HEK293 (cell line): ENCODE measurements around the gene UNK.

ENCODE experiments used
- AEBP2 ChIP-seq: fragments of 450-650 bp; formaldehyde crosslinking; IDR thresholded peaks from 2 replicates; pipeline ENCODE4 v1.5.1; 2016; ENCODE audit warnings: missing biosample characterization, missing genetic modification characterization, borderline replicate concordance
- FEZF1 ChIP-seq: fragments of 450-650 bp; formaldehyde crosslinking; IDR thresholded peaks from 2 replicates; pipeline ENCODE4 v1.5.1; 2016; ENCODE audit warnings: missing biosample characterization, missing genetic modification characterization
- GFI1B ChIP-seq: fragments of 450-650 bp; formaldehyde crosslinking; IDR thresholded peaks from 2 replicates; pipeline ENCODE4 v1.5.1; 2016; ENCODE audit warnings: missing biosample characterization, missing genetic modification characterization
- OSR2 ChIP-seq: fragments of 450-650 bp; formaldehyde crosslinking; IDR thresholded peaks from 2 replicates; pipeline ENCODE4 v1.5.1; 2016; ENCODE audit warnings: missing biosample characterization, missing genetic modification characterization
- OVOL3 ChIP-seq: fragments of 450-650 bp; formaldehyde crosslinking; IDR thresholded peaks from 2 replicates; pipeline ENCODE4 v1.5.1; 2016; ENCODE audit warnings: missing biosample characterization, missing genetic modification characterization
- PRDM10 ChIP-seq: fragments of 450-650 bp; formaldehyde crosslinking; IDR thresholded peaks from 2 replicates; pipeline ENCODE4 v1.5.1; 2016; ENCODE audit warnings: missing biosample characterization, missing genetic modification characterization
- SCRT1 ChIP-seq: fragments of 450-650 bp; formaldehyde crosslinking; IDR thresholded peaks from 2 replicates; pipeline ENCODE4 v1.5.1; 2016; ENCODE audit warnings: missing biosample characterization, missing genetic modification characterization, borderline replicate concordance
- SETDB1 ChIP-seq: IDR thresholded peaks from one replicate; pipeline ENCODE4 v1.6.1; 2017; ENCODE audit warnings: mild to moderate bottlenecking, low read length, moderate library complexity, mixed read lengths; ENCODE audit not compliant: insufficient read length
- ZBTB1 ChIP-seq: fragments of 450-650 bp; formaldehyde crosslinking; IDR thresholded peaks from 2 replicates; pipeline ENCODE4 v1.5.1; 2016; ENCODE audit warnings: missing biosample characterization, missing genetic modification characterization
- ZBTB49 ChIP-seq: fragments of 450-650 bp; formaldehyde crosslinking; IDR thresholded peaks from 2 replicates; pipeline ENCODE4 v1.5.1; 2016; ENCODE audit warnings: missing biosample characterization, missing genetic modification characterization, low read depth
- ZFP3 ChIP-seq: fragments of 450-650 bp; formaldehyde crosslinking; IDR thresholded peaks from 2 replicates; pipeline ENCODE4 v1.5.1; 2016; ENCODE audit warnings: low read depth, missing biosample characterization, missing genetic modification characterization
- ZFP41 ChIP-seq: fragments of 450-650 bp; formaldehyde crosslinking; IDR thresholded peaks from 2 replicates; pipeline ENCODE4 v1.5.1; 2016; ENCODE audit warnings: missing biosample characterization, missing genetic modification characterization, borderline replicate concordance
- ZNF114 ChIP-seq: fragments of 450-650 bp; formaldehyde crosslinking; IDR thresholded peaks from 2 replicates; pipeline ENCODE4 v1.5.0; 2017; ENCODE audit warnings: missing biosample characterization, missing genetic modification characterization
- ZNF148 ChIP-seq: fragments of 450-650 bp; formaldehyde crosslinking; IDR thresholded peaks from 2 replicates; pipeline ENCODE4 v1.5.0; 2017; ENCODE audit warnings: missing biosample characterization, missing genetic modification characterization, borderline replicate concordance
- ZNF157 ChIP-seq: fragments of 450-650 bp; formaldehyde crosslinking; IDR thresholded peaks from 2 replicates; pipeline ENCODE4 v1.5.1; 2016; ENCODE audit warnings: missing biosample characterization, missing genetic modification characterization
- ZNF175 ChIP-seq: fragments of 450-650 bp; formaldehyde crosslinking; IDR thresholded peaks from 2 replicates; pipeline ENCODE4 v1.5.1; 2016; ENCODE audit warnings: missing biosample characterization, missing genetic modification characterization
- ZNF2 ChIP-seq: fragments of 450-650 bp; formaldehyde crosslinking; IDR thresholded peaks from 2 replicates; pipeline ENCODE4 v1.5.1; 2016; ENCODE audit warnings: missing biosample characterization, missing genetic modification characterization
- ZNF211 ChIP-seq: fragments of 450-650 bp; formaldehyde crosslinking; IDR thresholded peaks from 2 replicates; pipeline ENCODE4 v1.5.1; 2016; ENCODE audit warnings: low read depth, missing biosample characterization, missing genetic modification characterization
- ZNF26 ChIP-seq: fragments of 450-650 bp; formaldehyde crosslinking; IDR thresholded peaks from 2 replicates; pipeline ENCODE4 v1.5.1; 2016; ENCODE audit warnings: missing biosample characterization, missing genetic modification characterization
- ZNF292 ChIP-seq: fragments of 450-650 bp; formaldehyde crosslinking; IDR thresholded peaks from 2 replicates; pipeline ENCODE4 v1.5.1; 2016; ENCODE audit warnings: low read depth, missing biosample characterization, missing genetic modification characterization, borderline replicate concordance
- ZNF335 ChIP-seq: fragments of 450-650 bp; formaldehyde crosslinking; conservative IDR thresholded peaks from 2 replicates; pipeline ENCODE4 v1.5.1; 2016; ENCODE audit warnings: missing biosample characterization, missing genetic modification characterization
- ZNF423 ChIP-seq: fragments of 450-650 bp; formaldehyde crosslinking; IDR thresholded peaks from 2 replicates; pipeline ENCODE4 v1.5.1; 2016; ENCODE audit warnings: missing biosample characterization, missing genetic modification characterization
- ZNF488 ChIP-seq: fragments of 450-650 bp; formaldehyde crosslinking; IDR thresholded peaks from 2 replicates; pipeline ENCODE4 v1.5.1; 2016; ENCODE audit warnings: missing biosample characterization, missing genetic modification characterization
- ZNF521 ChIP-seq: fragments of 450-650 bp; formaldehyde crosslinking; IDR thresholded peaks from 2 replicates; pipeline ENCODE4 v1.5.1; 2017; ENCODE audit warnings: missing biosample characterization, mild to moderate bottlenecking, missing genetic modification characterization
- ZNF654 ChIP-seq: fragments of 450-650 bp; formaldehyde crosslinking; IDR thresholded peaks from 2 replicates; pipeline ENCODE4 v1.5.1; 2016; ENCODE audit warnings: low read depth, missing biosample characterization, missing genetic modification characterization
- ZNF747 ChIP-seq: fragments of 450-650 bp; formaldehyde crosslinking; IDR thresholded peaks from 2 replicates; pipeline ENCODE4 v1.5.1; 2016; ENCODE audit warnings: missing biosample characterization, missing genetic modification characterization
- ZNF792 ChIP-seq: fragments of 450-650 bp; formaldehyde crosslinking; IDR thresholded peaks from 2 replicates; pipeline ENCODE4 v1.5.1; 2016; ENCODE audit warnings: missing biosample characterization, missing genetic modification characterization

Gene UNK

GRCh38 chr17:75779250-75779986, 5.2 kb upstream of the UNK start (continued):
- peak; percentile 11; the same call in 1 of the 2 replicates for TF ChIP-seq PRDM10
- no peak for TF ChIP-seq SCRT1 (tag by site-specific recombination)
- no peak for TF ChIP-seq ZNF148 (tag by site-specific recombination)
- no peak for TF ChIP-seq ZBTB49 (tag by site-specific recombination)
- TF ChIP-seq ZNF423 (tag by site-specific recombination) = no peak; the same call in 1 of the 2 replicates
- no peak for TF ChIP-seq ZNF175 (tag by site-specific recombination)
- TF ChIP-seq ZNF292 (tag by site-specific recombination) = no peak
- no peak for TF ChIP-seq ZNF26 (tag by site-specific recombination)
- TF ChIP-seq SETDB1 = no peak
- no peak for TF ChIP-seq ZNF211
- no peak for TF ChIP-seq ZFP3 (tag by site-specific recombination)
- no peak for TF ChIP-seq ZNF654 (tag by site-specific recombination)
- TF ChIP-seq OVOL3 (tag by site-specific recombination) = peak; percentile 68
- TF ChIP-seq ZFP41 (tag by site-specific recombination) = no peak
- TF ChIP-seq OSR2 (tag by site-specific recombination) = peak; percentile 7; the same call in 1 of the 2 replicates
- TF ChIP-seq ZNF747 (tag by site-specific recombination) = no peak
- no peak for TF ChIP-seq ZNF335 (tag by site-specific recombination)
- peak; percentile 92 for TF ChIP-seq ZNF2 (tag by site-specific recombination)
- no peak for TF ChIP-seq ZNF114 (tag by site-specific recombination)
- TF ChIP-seq ZNF521 (tag by site-specific recombination) = no peak
- TF ChIP-seq ZNF792 (tag by site-specific recombination) = 0 out of 2 replicates have a peak, but pooled peaks have one; percentile 34
- no peak for TF ChIP-seq AEBP2
- TF ChIP-seq GFI1B (tag by site-specific recombination) = no peak
- TF ChIP-seq ZNF157 (tag by site-specific recombination) = 0 out of 2 replicates have a peak, but pooled peaks have one; percentile 43
- no peak for TF ChIP-seq ZBTB1 (tag by site-specific recombination)
- no peak; the same call in 1 of the 2 replicates for TF ChIP-seq ZNF488
- no peak for TF ChIP-seq FEZF1 (tag by site-specific recombination)
